ENCODE data around the gene PSME3.

DNA sequence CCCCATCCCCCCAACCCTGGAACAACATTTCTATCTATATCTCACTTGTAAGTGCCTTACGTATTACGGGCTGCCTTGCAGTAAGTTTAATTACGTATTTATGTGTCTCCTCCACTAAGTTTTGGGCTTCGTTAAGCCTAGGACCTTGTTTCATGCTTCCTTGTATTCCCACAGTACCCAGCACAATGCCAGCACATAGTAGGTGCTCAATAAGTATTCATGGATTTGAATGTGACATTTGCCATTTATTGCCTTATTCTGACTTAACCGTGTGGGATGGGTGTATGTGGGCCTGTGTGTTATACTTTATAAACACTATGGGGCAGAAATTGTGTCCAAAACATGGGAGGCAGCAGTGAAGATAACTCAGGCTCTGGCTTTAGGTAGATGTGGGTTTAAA lies 40.7 kb upstream of the PSME3 start:
- TF ChIP-seq, protein P1, sequence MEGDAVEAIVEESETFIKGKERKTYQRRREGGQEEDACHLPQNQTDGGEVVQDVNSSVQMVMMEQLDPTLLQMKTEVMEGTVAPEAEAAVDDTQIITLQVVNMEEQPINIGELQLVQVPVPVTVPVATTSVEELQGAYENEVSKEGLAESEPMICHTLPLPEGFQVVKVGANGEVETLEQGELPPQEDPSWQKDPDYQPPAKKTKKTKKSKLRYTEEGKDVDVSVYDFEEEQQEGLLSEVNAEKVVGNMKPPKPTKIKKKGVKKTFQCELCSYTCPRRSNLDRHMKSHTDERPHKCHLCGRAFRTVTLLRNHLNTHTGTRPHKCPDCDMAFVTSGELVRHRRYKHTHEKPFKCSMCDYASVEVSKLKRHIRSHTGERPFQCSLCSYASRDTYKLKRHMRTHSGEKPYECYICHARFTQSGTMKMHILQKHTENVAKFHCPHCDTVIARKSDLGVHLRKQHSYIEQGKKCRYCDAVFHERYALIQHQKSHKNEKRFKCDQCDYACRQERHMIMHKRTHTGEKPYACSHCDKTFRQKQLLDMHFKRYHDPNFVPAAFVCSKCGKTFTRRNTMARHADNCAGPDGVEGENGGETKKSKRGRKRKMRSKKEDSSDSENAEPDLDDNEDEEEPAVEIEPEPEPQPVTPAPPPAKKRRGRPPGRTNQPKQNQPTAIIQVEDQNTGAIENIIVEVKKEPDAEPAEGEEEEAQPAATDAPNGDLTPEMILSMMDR (IDR thresholded peaks at IDR 0.05), result no peak
- TF ChIP-seq POLR2A (IDR thresholded peaks at IDR 0.05) (no peak), POLR2AphosphoS5 (IDR thresholded peaks at IDR 0.05) (no peak)
